Measurements from ENCODE around the gene COL16A1.

DNA sequence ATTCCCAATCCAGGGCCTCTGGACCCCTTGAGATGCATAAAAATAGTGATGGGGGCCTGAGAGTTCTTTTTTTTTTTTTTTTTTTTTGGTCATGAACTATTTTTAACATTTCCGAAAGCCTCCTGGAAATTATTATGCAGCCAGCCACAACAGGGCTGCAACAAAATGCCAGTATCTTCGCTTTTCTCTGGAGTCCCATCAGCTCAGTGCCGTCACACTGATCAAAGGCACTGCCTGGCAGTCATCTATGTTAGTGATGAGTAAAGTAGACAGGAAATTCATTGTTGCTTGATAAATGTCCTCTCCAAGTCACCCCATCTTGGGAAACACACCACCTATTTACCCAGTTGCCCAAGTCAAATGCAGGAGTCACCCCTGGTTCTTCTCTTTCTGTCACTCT is 43.9 kb downstream of the COL16A1 start:
- TF ChIP-seq CTCF (IDR thresholded peaks at IDR 0.05; ENCODE audit: borderline replicate concordance, extremely low read depth, low read length, poor library complexity, severe bottlenecking), result no peak
- TF ChIP-seq EZH2 (IDR thresholded peaks at IDR 0.05; ENCODE audit: borderline replicate concordance, low read depth, low read length, severe bottlenecking), result no peak
